Testis (tissue), 3 donors: ENCODE measurements around the gene POLR2E. TPM values are rescaled to one million over a fixed set of nuclear protein-coding genes. Genes with fewer than 3 reads are reported as not detected.

Experiments used
- DNase-seq: peaks from one replicate; pipeline ENCODE4 v3.0.0-alpha.2; 2019
- H3K27ac ChIP-seq, 2 donors: fragments of 200-600 bp; sonication (generic); one replicate each; pipeline ENCODE4 v1.5.1; 2019
- H3K27me3 ChIP-seq: fragments of 200-600 bp; sonication (generic); one replicate; pipeline ENCODE4 v1.5.1; 2019
- H3K36me3 ChIP-seq: fragments of 200-600 bp; sonication (generic); one replicate; pipeline ENCODE4 v1.5.1; 2017; ENCODE audit warnings: low read depth; ENCODE audit errors: missing control alignments
- H3K4me1 ChIP-seq: fragments of 200-600 bp; sonication (generic); one replicate; pipeline ENCODE4 v1.5.1; 2019
- H3K4me3 ChIP-seq, 2 donors: fragments of 200-600 bp; sonication (generic); one replicate each; pipeline ENCODE4 v1.5.1; 2017 to 2019
- H3K9me3 ChIP-seq: fragments of 200-600 bp; sonication (generic); one replicate; pipeline ENCODE4 v1.5.1; 2017
- POLR2A ChIP-seq: fragments of 450-650 bp; IDR thresholded peaks from one replicate; pipeline ENCODE4 v1.6.1; 2017; ENCODE audit warnings: antibody characterized with exemption, mild to moderate bottlenecking, moderate library complexity
- WGBS, 2 donors: methylation state at CpG; one replicate each; pipeline ENCODE4 v1.1.5; 2018; 5-methylcytosine and 5-hydroxymethylcytosine counted together
- intact Hi-C: fragments of 100-400 bp; cut with DNase I; formaldehyde crosslinking; loops from one replicate; pipeline ENCODE4 v1.15.1; 2023; ENCODE audit warnings: low total_unique reads
- polyA plus RNA-seq: library from polyadenylated mRNA; stranded (reverse); fragments of 350-450 nt; fragmentation: Illumina TruSeq; extraction: RNeasy Lipid Tissue Mini Kit (QIAGEN cat#74804); gene quantifications from one replicate; pipeline ENCODE4 v1.2.3, GENCODE V29; 2014; ENCODE audit warnings: low read depth, low replicate concordance; ENCODE audit not compliant: insufficient read depth
- total RNA-seq, 2 donors: library from RNA; depleted of rRNA; stranded (reverse); fragments of >200 nt; gene quantifications; one replicate each; pipeline ENCODE4 v1.2.3, GENCODE V29; 2016
- TF ChIP-seq, protein P1 (sequence below), 3 experiments: fragments of 450-650 bp in 2 of 3; fragments of 200-600 bp in 1 of 3; sonication (generic) in 1 of 3; IDR thresholded peaks; one replicate each; pipeline ENCODE4 v1.5.1; 2016 to 2019; ENCODE audit warnings: antibody characterized with exemption in 3 of 3, mild to moderate bottlenecking in 2 of 3, moderate library complexity in 1 of 3

The POLR2E gene
- total and polyA plus RNA-seq, 3 donors from 2014 or later: 96.5 to 246 (median 143) TPM

DNA sequence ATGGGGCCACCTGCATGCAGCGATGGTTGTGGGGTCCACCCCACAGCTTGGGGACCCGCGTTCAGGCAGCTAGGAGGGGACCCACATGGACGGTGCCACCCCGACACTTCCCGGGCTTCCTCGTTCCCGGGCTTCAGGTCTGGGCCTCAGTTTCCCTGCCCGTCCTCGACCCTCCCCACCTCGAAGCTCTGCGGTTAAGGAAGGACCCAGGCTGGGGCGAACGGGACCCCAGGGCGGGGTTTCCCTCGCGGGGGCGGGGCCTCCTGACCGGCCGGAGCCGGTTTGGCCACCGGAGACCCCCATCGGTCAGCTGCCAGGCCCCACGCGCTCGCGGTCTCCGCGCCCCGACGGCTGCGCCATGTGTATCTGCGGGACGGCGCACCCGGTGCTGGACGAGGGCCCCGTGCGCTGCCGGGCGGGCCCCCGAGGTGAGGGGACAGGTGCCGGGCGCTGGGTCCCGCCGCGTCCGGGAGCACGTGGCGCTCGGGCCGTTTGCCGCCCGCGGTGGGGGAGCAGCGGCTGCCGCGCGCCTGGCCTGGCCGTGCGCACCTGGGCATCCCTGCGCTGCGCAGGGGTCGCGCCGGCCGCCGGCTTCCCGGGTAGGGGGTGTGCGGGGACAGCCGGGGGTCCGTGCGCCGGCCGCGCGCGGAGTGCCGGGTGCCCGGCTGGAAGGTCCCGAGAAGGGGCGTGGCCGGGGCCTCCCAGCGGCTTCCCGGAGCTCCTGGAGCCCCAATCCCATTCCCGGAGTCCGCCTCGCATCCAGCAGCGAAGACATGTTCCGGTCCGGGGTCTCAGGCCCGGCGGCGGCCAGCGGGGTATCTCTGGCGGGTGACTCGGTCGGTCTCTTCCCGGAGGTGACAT lies 24.0 kb downstream of the POLR2E start:
- DNase-seq: no peak
- intact Hi-C loops: no loop called here

DNA sequence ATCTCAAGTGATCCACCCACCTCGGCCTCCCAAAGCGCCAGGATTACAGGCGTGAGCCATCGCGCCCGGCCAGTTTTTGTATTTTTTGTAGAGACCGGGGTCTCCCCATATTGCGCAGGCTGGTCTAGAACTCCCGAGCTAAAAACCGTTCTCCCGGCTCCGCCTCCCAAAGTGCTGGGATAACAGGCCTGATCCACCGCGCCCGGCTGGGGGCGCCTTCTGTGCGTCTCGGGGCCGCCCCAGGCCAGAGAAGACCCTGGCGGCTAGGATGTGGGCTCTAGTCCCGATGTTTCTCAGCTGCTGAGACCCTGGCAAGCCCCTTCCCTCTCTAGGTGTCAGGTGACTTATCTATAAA lies 24.6 kb downstream of the POLR2E start:
- peaks cover 4% of the 10 kb centered on the region for H3K4me1 ChIP-seq
- H3K4me3 ChIP-seq: no peak overlapping the region
- TF ChIP-seq POLR2A: no peak
- TF ChIP-seq, protein P1, sequence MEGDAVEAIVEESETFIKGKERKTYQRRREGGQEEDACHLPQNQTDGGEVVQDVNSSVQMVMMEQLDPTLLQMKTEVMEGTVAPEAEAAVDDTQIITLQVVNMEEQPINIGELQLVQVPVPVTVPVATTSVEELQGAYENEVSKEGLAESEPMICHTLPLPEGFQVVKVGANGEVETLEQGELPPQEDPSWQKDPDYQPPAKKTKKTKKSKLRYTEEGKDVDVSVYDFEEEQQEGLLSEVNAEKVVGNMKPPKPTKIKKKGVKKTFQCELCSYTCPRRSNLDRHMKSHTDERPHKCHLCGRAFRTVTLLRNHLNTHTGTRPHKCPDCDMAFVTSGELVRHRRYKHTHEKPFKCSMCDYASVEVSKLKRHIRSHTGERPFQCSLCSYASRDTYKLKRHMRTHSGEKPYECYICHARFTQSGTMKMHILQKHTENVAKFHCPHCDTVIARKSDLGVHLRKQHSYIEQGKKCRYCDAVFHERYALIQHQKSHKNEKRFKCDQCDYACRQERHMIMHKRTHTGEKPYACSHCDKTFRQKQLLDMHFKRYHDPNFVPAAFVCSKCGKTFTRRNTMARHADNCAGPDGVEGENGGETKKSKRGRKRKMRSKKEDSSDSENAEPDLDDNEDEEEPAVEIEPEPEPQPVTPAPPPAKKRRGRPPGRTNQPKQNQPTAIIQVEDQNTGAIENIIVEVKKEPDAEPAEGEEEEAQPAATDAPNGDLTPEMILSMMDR (IDR thresholded peaks at IDR 0.05): no peak
- intact Hi-C loops: no loop called here
- no peaks in the 10 kb centered on the region for H3K36me3 ChIP-seq
- no peak overlapping the region for H3K27ac ChIP-seq
- H3K9me3 ChIP-seq: no peaks in the 10 kb centered on the region
- peaks cover 4% of the 10 kb centered on the region for H3K27me3 ChIP-seq
- no peak for DNase-seq
- 9 to 11% methylated on average over 20 to 21 of the region's 21 CpGs for WGBS, 2 donors

More for the DNA sequence above, 24.0 kb downstream of the POLR2E start:
- 4 to 17% methylated on average over 5 to 69 of the region's 99 CpGs for WGBS, 2 donors
- no peaks in the 10 kb centered on the region for H3K9me3 ChIP-seq
- H3K27me3 ChIP-seq: peaks cover 4% of the 10 kb centered on the region
- H3K4me1 ChIP-seq: peaks cover 4% of the 10 kb centered on the region
- peak overlapping the region in 1 of 2 donors; percentile 24 for H3K4me3 ChIP-seq
- TF ChIP-seq, protein P1 (IDR thresholded peaks at IDR 0.05): no peak
- no peak overlapping the region for H3K27ac ChIP-seq
- no peaks in the 10 kb centered on the region for H3K36me3 ChIP-seq

DNA sequence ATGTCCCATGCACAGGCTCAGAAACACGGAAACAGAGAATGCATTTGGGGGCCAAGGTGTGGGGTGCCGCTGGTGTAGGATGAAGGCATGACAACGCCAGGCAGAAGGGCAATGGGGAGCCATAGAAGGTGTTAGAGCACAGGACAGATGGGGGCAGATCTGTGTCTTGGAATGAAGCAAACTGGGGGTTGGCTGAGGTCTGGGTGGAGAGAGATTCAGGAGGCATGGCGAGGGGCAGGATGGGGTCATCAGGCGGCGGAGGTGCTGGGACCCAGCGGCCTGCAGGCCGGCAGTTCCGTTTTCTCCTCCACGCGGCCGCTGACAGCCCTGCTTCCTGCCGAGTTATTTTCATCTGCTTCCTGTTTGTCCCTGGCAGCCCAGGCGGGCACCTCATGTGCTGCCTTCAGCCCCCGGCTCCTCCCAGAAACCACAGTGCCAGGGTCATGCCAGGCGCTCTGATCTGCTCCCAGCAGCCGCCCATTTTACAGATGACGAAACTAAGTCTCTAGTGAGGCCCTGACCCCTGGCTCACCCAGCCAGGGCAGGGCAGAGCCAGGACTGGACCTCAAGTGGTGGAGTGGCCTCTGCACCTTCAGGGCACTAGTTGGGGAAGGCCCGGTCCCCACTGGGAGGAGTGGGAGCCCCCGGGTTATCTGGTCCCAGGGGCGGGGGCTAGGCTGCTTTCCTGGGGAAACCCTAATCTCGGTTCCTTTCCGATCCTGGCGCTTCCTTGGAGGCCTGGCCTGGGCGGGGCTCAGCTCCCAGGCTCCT lies 26.0 kb downstream of the POLR2E start:
- no peak for TF ChIP-seq POLR2A
- TF ChIP-seq, protein P1 (IDR thresholded peaks at IDR 0.05): no peak
- H3K4me3 ChIP-seq: no peak overlapping the region

DNA sequence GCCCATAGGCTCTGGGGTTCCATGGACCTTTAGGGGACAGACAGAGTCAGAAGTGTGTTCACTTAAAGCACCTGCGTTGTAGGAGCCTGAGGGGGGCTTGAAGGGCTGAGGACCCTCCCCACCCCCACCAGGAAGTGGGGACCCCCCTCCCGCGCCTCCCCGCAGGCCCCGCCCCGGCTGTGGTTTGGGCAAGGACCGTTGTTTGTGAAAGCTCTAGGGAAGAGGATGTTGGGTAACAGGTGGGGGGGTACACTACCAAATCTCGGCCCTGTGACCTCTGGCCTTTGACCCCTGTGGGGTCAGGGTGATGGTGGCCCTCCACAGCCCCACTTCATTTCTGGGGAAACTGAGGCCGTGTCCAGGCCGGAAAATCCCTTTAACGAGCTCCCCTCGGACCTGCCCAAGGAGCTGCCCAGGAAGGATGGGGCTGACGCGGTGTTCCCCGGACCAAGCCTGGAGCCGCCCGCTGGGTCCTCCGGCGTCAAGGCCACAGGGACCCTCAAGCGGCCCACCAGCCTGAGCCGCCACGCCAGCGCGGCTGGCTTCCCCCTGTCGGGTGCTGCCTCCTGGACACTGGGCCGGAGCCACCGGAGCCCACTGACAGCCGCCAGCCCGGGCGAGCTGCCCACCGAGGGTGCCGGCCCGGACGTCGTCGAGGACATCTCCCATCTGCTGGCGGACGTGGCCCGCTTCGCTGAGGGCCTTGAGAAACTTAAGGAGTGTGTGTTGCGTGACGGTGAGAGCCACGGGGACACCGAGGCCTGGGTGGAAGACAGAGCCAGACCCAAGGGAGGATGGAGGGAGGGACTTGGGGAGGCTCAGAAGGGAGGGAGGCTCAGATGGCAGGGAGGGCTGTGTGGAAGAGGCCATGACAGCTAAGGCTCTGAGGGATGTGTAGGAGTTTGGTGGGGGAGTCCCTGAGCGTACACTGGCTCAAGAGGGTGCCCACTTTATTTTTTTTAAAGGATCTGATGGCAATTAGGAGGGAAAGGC lies 26.9 kb downstream of the POLR2E start:
- H3K9me3 ChIP-seq: no peaks in the 10 kb centered on the region
- DNase-seq: no peak
- peak overlapping the region in 1 of 2 donors; percentile 29 for H3K4me3 ChIP-seq
- H3K36me3 ChIP-seq: no peaks in the 10 kb centered on the region
- intact Hi-C loops: no loop called here
- WGBS, 2 donors: 71 to 81% methylated on average over 10 to 35 of the region's 45 CpGs
- peaks cover 4% of the 10 kb centered on the region for H3K27me3 ChIP-seq
- H3K4me1 ChIP-seq: peaks cover 4% of the 10 kb centered on the region
- TF ChIP-seq, protein P1 (IDR thresholded peaks at IDR 0.05): no peak
- no peak for TF ChIP-seq POLR2A
- H3K27ac ChIP-seq: no peak overlapping the region

More for the DNA sequence above, 26.0 kb downstream of the POLR2E start:
- 62 to 67% methylated on average over 21 to 25 of the region's 25 CpGs for WGBS, 2 donors
- no peaks in the 10 kb centered on the region for H3K36me3 ChIP-seq
- peaks cover 4% of the 10 kb centered on the region for H3K27me3 ChIP-seq
- peak; percentile 51 for DNase-seq
- intact Hi-C loops: no loop called here
- no peak overlapping the region for H3K27ac ChIP-seq
- no peaks in the 10 kb centered on the region for H3K9me3 ChIP-seq
- peaks cover 4% of the 10 kb centered on the region for H3K4me1 ChIP-seq
